Activated CD4-positive, alpha-beta T cell treated with anti-CD3 and anti-CD28 coated beads, Interleukin-2, amount 50 U/mL, for 48 hours (primary cell): Measurements from ENCODE around the gene NELL2.
"Not testable (repeated sequence)": the region's sequence is repeated elsewhere in the genome, so short reads cannot be mapped to it uniquely, and the experiment has no call there.

Source experiments
- DNase-seq, 2 experiments: peaks; one replicate each; pipeline ENCODE4 v3.0.0-alpha.2; 2020

Gene NELL2

DNA sequence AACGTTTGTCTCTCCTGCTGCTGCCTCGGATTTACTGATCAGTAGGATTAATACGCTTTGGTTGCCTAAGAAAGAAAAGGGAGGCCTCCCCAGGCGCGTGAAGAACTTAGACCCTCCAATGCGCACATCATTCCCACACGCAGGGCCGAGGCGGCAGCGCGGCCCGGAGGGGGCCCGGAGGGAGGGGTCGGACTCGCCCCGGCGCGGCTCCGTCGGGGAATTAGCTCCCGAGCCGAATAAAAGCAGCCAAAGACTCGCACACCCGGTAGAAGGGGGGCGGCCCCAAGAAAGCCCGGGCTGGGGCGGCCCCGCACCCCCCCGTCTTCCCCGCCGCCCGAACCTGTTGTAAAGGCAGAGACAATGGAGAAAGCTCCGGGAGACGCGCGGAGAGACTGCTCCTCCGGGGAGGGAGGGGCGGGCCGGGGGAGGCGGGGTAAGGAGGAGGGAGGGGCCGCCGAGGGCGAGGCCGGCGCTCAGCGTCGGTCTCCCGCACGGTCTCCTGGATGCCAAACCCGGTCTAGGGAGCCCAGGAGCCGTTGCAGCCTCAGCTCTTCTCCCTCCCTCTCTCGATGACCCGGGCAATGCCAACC is at the start of gene NELL2:
Gene NELL2, minus strand, starts transcription at position 362 of the 590 bp plus-strand sequence. CDS start 446 bp downstream, outside the sequence.
- peak; percentile 79 to 80 for DNase-seq

DNA sequence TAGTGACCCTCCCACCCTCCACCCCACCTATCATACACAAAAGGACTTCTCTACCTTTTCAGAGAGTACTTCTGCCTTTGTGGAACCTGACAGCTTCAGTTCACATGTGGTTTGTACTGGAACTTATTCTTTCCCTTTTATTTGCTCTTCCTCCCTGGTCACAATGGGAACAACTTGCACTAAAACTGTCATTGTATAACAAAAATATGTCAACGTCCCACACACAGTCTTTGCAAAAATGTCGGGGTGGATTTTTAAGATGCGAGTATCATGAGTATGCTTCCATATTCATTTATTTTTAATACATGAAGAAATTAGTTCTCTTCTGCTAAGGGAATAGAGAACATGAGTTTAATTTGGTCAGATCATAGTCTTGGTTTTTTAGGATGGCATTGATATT is 45.6 kb upstream of the NELL2 start:
- no peak for DNase-seq

DNA sequence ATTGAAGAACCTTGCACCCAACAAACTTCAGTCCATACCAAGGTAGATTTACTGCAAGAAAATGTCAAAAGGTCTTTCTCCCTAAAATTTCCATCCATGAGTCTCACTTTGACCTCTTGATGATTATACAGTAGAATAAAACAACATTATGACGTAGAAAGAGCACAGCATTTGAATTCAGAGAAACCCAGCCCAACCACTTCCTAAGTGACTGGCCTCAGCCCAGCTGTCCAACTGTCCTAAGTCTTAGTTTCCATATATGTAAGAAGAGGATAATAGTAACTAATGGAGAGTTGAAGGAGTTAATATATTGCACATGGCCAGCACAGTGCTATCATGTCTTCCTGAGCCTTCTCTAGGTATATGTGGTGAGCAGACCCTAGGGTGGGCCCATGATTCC is 41.0 kb upstream of the NELL2 start:
- DNase-seq = no peak

DNA sequence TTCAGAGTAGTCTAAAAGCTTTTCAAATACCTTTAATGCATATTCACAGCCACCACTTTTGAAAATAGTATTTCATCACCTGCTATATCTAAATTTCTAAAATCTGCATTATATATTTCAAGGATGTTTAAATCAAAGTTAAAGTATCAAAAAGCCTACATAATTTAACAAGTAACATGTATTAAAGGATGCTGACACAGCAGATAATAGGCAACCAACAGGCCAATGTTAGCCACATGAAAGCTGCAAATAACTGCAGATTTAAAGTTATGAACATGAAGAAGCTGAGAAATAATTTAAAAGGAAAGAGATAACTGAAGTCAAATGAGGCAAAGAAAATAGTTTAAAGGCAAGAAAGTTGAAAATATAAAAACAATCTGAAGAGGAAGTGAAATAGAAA is 39.8 kb upstream of the NELL2 start:
- no peak for DNase-seq

DNA sequence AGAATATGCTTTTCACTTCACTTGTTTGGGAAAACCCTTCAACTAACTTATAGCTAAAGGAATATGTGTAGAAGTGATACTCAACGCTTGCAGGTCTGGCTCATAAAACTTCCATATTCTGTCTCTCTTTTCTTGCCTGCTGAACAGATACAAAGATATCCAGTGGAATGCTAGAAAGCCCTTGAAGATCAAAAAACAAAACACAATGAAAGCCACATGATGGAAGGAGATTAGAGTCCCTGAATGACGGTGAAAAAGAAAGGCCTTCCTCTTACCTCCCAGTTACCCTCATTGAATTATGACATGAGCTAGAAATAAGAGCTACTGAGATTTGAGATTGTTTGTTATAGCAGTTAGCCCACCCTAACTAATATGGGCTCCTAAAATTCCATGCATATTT is 28.2 kb upstream of the NELL2 start:
- DNase-seq = no peak

DNA sequence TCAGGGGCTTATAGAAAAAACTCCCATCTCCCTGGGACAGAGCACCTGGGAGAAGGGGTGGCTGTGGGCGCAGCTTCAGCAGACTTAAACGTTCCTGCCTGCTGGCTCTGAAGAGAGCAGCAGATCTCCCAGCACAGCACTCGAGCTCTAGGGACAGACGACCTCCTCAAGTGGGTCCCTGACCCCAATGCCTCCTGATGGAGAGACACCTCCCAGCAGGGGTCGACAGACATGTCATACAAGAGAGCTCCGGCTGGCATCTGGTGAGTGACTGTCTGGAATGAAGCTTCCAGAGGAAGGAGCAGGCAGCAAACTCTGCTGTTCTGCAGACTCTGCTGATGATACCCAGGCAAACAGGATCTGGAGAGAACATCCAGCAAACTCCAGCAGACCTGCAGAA is 22.0 kb upstream of the NELL2 start:
- DNase-seq = not testable (repeated sequence)

DNA sequence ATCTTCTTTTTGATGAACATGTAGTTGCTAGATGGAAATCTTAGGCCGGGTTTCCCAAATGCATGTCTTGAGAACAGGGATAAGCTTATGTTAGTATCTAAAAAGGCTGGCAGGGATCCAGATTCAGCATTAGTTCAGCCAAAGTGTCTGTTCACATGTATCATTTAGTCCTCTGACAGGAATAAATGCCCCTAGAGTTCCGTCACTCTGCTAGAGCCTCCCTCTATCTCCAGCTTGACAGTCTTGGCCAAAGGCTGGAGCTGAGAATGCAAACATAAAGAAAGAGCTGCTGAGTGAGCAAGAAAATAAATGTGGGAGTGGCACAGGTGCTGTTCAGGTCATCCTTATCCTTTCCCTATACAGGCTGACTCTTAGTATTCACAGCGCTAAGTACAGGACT is 13.8 kb upstream of the NELL2 start:
- DNase-seq = no peak

DNA sequence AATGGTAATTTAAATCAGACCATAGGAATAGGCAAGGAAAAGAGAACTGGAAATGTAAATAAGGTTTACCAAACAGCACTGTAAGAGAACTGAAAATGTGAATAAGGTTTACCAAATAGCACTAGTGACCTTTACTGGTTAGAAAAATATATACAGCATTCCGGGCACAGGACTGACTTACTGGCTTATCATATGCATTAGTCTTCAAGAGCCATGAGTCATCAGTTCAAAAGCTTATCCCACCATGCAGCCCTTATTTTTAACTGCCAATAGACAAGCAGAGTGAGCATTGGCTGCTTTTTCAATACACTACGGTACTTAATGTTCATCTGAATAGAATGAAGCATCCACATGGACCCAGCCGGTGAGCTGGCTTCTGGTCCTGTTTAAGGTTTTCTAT is 13.0 kb upstream of the NELL2 start:
- no peak for DNase-seq

DNA sequence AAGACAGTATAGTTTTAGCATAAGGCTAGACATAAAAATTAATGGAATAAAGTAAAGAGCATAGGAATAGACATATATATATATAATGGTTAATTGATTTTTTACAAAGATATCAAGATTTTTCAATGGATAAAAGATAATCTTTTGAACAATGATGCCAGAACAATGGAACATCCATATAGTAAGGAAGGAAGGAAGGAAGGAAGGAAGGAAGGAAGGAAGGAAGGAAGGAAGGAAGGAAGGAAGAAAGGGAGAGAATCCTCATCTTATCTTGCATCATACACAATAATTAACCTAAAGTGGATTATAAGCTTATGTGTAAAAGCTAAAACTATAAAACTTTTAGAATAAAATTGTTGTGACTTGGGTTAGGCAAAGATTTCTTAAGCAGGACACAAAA is 9.8 kb upstream of the NELL2 start:
- DNase-seq = no peak

DNA sequence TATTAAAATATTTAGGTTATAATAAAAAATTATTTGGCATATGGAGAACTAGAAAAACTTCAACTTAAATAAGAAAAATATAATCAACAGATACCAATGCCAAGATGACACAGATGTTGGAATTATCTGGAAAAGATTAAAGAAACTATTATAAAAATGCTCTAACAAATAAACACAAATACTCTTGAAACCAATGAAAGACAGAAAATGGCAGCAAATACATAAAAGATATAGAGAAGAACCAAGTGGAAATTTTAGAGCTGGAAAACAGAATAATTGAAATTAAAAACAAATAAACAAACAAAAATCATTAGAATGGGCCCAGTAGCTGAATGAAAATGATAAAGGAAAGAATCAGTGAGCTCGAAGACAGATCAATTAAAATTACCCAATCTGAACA is 5.1 kb upstream of the NELL2 start:
- DNase-seq = no peak

DNA sequence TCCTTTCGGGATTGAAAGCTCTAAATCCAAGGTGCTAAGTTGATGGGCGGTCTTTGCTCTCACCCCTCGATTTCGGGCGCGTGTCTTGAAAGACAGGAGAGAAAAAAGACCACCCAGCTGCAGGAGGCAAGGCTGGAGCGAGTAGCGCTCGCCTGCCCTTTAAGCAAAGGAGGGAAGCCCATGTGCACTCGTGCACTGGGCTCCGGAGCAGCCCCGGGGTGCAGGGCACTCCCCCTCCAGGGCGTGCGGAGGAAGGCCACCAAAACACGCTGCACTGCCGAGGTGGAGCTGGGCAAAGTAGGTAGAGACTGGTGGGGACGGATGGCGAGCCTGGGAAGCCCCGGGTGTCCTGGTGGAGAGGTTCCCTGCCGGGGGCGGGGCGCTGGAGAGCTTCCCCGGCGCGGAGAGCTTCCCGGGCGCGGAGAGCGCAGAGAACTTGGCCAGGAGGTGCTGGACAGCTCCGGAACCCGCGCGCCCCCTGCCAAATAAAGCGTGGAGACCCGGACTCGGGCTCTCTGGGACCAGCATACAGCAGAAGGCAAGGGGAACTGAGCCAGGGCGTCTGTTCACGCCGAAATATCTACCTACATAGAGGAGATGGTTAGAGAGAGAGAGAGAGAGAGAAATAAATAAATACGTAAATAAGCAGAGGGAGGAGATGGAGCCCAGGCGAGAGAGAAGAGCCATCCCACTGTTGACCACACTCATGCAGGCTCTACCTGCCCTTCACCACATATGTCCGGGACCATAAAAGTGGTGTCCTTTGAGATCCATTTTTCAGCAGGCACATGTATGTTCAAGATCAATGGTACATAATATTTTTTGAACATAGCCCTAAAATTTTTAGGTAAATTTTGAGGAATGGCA is 662 bp upstream of the NELL2 start:
- DNase-seq = peak; percentile 45 to 59

DNA sequence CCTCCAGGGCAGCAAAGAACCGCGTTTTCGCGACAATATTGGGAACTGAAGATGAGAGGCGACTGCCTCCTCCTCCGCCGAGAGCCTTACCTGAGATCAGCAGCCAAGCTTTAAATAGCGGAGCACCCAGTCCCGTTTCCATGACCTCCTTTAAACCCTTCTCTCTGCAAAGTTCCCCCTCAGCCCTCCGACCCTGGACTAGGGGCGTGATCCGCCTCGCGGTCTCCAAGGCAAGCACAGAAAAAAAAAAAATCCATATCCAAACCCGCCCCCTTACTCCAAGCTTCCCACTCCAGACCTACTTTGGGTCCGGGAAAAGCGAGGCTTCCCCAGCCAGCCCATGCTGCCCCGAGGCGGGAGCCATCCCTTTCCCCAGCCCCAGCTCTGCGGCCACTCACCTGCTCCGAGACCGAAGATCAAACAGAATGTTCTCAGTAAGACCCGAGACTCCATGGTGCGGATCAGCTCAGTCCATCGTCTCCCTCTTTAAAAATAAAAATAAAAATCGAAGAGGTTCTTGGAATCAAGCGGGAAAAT is 630 bp downstream of the NELL2 start:
- DNase-seq = peak; percentile 19 to 28

DNA sequence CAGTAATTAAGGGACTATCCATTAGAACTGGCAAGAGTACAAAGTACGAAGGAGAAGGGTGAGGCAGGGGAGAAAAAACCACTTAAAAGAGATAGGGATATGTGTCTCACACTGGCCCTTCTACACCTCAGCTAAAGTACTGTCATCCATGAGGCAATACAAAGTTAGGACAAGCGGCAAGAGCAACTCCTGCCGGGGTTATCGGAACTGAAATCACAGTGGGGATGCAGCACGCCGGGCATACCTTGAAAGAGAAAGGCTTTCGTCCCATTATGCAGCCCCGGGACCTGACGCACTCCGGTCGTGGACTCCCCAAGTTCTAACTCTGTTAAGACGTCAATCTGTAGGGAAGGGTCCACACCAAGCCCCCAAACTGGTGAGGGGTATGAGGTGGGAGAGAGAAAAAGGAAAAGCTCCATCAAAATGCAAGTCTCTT is 1.1 kb downstream of the NELL2 start:
- peak; percentile 27 to 46 for DNase-seq

DNA sequence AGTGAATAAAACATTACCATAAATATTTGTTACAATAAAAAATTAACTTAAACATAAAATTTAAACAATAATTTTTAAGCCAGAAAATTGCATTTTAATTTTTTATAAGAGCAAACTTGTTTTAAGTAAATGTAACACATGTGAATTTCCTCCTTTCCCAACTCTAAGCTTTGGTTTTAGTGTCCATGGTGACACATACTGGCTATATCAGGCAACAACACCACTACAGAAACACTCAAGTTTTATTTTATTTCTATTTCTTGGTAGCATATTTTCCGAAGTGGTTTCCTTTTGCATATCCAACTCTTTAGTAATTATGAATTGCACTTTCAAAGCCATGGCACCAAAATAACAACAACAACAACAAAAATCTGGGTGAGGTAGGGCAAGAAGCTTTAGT is 2.2 kb downstream of the NELL2 start:
- DNase-seq = no peak

DNA sequence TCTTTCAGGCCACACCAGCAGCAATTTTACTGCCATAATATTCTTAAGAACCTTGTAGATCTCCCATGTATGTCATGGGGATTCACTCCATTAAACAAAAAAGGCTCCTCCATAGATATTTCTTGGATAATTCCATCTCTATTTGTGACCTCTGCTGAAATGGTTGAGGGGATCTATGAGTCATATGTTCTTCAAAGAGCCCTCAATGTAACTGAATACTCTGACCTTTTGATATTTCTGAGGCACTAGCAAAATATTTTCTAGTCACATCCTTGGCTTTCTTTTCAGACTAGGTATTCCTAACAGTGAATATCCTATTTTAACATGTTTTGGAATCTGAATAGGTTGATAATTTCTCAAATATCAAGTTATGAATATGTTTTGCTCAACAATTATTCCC is 6.6 kb downstream of the NELL2 start:
- DNase-seq = no peak

DNA sequence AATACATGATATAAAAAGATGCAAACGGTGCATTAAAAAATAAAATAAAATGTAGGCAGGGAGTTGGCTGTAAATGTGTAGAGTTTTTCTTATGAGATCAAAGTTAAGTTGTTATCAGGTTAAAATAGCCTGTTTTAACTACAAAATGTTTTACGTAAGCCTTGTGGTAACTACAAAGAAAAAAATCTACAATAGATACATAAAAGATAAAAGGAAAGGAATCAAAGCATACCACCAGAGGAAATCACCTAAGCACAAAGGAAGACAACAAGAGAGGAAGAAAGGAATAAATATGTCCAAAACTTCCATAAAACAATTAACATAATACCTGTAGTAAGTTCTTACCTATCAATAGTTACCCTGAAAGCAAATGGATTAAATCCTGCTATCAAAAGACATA is 12.2 kb downstream of the NELL2 start:
- no peak for DNase-seq

DNA sequence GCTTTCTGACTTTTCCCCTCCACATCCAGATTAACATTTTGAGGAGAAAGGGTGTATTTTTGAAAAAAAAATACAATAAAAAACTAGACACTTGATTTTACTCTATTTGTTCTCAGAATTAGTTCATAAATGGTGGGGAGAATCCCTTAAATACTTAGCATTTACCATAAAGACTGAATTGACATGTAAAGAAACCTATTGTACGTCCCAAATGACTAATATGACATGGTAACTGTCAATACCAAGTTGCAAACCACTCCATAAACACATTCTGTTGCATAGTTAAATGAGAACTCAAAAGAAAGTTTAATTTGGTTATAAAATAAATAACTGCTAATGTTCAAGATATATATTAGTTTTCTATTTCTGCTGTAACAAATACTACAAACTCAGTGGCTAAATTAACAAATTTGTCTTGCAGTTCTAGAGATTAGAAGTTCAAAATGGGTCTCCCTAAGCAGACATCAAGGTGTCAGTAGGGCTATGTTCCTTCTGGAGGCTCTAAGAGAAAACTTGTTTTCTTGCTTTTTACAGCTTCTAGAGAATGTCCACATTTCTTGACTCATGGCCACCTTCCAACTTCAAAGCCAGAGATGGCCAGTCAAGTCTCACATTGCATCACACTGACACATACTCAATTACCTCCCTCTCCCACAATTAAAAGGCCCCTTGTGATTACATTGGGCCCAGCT is 16.0 kb downstream of the NELL2 start:
- no peak for DNase-seq

DNA sequence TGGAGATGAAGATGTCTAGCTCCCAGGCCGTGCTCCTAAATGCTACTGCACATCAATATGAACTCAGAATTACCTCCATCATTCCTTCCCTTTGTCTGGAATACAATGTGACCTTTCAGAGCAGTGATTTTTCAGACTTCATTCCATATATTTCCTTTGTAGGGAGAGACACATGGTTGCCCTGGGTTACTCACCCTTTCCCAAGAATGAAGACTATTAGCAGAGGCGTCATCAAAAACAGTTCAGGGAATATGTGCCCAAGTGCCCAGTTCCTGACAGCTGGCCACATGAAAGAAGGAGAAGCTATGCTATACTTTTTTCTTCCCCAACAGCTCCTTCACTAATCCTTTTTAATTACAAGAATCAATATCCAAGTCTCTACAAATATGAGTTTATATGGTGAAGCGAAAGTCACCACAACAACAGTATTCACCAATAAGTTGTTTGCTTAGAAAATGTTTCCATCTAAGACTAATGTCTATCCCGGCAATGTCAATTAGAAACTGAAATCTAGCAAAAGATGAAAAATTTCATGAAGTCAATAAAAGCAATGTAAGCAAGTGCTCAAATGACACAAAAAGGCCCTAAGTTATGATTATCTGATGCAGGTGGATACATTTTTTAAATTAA is 17.8 kb downstream of the NELL2 start:
- DNase-seq = no peak

DNA sequence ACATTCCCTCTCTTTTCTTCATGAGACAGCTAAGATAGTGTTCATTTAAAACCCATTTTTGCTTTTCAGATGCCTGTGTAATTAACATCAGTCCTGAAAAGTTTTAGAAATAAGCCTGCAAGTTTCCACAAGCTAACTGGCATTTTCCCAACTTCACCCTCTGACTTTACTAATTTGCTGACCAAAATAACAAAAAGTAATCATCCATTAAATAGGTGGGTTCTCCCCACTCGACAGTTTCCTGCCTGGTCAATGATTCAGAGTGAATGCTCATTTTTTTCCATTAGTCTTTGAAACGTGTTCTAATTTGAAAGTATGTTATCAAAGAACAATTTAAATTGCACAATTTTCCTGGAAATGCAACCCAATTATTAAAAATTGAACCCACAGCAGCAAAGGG is 23.6 kb downstream of the NELL2 start:
- no peak for DNase-seq

DNA sequence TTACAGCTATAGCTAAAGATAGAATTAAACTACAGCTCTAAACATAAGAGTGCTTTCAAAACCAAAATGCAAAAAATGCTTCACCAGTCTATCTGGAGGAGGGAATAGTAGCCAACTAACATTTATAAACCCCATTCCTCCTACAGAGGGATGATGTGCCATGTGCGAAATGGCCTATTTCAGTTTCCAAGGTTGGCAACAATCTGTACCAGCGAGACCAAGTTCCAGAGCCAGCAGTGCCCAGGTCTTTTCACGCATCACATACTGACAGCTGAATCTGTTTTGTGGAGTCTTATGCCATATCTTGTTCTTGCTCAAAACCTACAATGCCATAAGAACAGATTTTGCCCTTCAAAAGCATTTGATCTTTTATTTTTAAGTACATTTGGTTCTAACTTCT is 24.5 kb downstream of the NELL2 start:
- no peak for DNase-seq

DNA sequence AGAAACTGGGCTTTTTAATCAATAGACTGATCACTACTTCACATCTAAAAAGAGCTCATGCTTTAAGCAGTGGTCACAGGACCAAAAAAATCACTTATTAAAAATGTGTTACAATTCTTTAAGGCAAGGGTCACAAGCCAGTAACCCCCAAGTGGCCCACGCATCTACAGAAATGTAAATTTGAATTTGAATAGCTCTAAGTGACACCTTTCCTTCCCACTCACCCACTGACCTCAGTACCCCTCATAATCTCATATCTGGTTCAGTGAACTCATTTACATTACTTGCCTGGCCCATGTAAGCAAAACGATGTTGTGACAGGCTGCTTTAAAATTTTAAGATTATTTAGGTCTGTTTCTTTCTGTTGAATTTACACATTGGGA is 27.4 kb downstream of the NELL2 start:
- DNase-seq = no peak

DNA sequence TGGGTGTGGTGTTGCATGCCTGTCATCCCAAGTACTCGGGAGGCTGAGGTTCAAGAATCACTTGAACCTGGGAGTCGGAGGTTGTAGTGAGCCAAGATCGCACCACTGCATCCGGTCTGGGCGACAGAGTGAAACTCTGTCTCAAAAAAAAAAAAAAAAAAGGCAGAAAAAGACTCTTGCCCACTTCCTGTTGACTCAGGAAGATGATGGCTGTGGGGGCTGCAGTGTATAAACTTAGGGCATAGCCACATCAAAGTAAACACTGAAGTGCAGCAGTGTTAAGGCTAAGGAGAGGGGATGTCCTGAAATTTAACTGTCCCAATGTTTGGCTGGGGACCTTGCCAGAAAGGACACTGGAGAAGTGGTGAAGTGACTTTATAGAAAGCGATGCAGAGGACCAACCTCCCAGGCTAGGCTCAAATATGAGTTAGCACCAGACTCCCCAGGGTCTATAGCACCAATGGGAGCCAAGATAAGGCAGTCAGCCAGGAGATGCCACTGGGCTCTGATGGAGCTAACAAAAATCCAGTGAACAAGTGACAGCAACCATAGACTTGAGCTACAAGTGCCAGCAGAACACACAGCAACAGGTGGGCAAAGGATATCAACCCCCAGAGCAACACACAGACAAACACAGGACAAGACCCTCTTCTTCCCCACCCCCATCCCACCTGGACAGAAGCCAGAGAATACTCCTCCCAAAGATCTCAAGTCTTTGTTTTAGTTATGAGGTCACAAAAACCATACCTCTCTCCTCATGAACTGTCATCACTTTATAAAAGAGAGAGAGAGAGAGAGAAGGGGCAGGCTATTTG is 28.0 kb downstream of the NELL2 start:
- DNase-seq = peak; percentile 57 to 65
